CMK (cell line): Measurements from ENCODE around the gene SOX18.
"Not testable (repeated sequence)": the region's sequence is repeated elsewhere in the genome, so short reads cannot be mapped to it uniquely, and the experiment has no call there.

Source experiments
- DNase-seq: peaks from one replicate; pipeline ENCODE4 v3.0.0-alpha.2; 2010; ENCODE audit warnings: low read depth

The SOX18 gene

GRCh38 chr20:64049060-64049877, at the start of gene SOX18:
Gene SOX18 (minus strand): TSS chr20:64049639. CDS start chr20:64049516, 123 bp downstream.
- DNase-seq, result no peak

GRCh38 chr20:64098471-64099013, 49.1 kb upstream of the SOX18 start:
- no peak for DNase-seq

GRCh38 chr20:64096535-64096934, 47.1 kb upstream of the SOX18 start:
- no peak for DNase-seq

GRCh38 chr20:64095927-64096326, 46.5 kb upstream of the SOX18 start:
- DNase-seq, result no peak

GRCh38 chr20:64095455-64095854, 46.0 kb upstream of the SOX18 start:
- DNase-seq, result no peak

GRCh38 chr20:64093013-64093503, 43.6 kb upstream of the SOX18 start:
- DNase-seq, result no peak

GRCh38 chr20:64092258-64093012, 43.0 kb upstream of the SOX18 start:
- no peak for DNase-seq

- no peak for DNase-seq
Observed at GRCh38 chr20:64091770-64092169, 42.3 kb upstream of the SOX18 start.

GRCh38 chr20:64091340-64091739, 41.9 kb upstream of the SOX18 start:
- DNase-seq, result no peak

- DNase-seq, result no peak
Observed at GRCh38 chr20:64090165-64090564, 40.7 kb upstream of the SOX18 start.

- not testable (repeated sequence) for DNase-seq
Observed at GRCh38 chr20:64088586-64088985, 39.1 kb upstream of the SOX18 start.

GRCh38 chr20:64087226-64087825, 37.9 kb upstream of the SOX18 start:
- not testable (repeated sequence) for DNase-seq

- DNase-seq, result no peak
Observed at GRCh38 chr20:64086801-64087200, 37.4 kb upstream of the SOX18 start.

- no peak for DNase-seq
Observed at GRCh38 chr20:64084685-64085152, 35.3 kb upstream of the SOX18 start.

GRCh38 chr20:64083804-64084684, 34.6 kb upstream of the SOX18 start, which contains the start of gene LKAAEAR1:
Gene LKAAEAR1 (minus strand): TSS chr20:64084398. CDS start chr20:64084219, 179 bp downstream.
- no peak for DNase-seq

- peak; percentile 71 for DNase-seq
Observed at GRCh38 chr20:64083378-64083803, 34.0 kb upstream of the SOX18 start.

- no peak for DNase-seq
Observed at GRCh38 chr20:64082820-64083377, 33.5 kb upstream of the SOX18 start.

- DNase-seq, result peak; percentile 72
Observed at GRCh38 chr20:64082126-64082731, 32.8 kb upstream of the SOX18 start.

GRCh38 chr20:64081624-64081964, 32.2 kb upstream of the SOX18 start:
- no peak for DNase-seq
